GM06990 (cell line): ENCODE data around the gene SLC45A1.

Experiments used
- DNase-seq: peaks from one replicate; pipeline ENCODE4 v3.0.0-alpha.2; 2011; ENCODE audit not compliant: insufficient read length; ENCODE audit errors: extremely low read depth
- H3K27me3 ChIP-seq: replicated peaks from 2 replicates; pipeline ENCODE4 v1.6.0; 2011; ENCODE audit warnings: low read length; ENCODE audit not compliant: control insufficient read depth, insufficient read depth
- H3K36me3 ChIP-seq: 2 replicates; pipeline ENCODE4 v1.5.1; 2011; ENCODE audit warnings: low read length; ENCODE audit not compliant: control insufficient read depth, insufficient read depth
- H3K4me3 ChIP-seq: replicated peaks from 2 replicates; pipeline ENCODE4 v1.5.1; 2011; ENCODE audit warnings: low read depth, mild to moderate bottlenecking, control low read depth, low read length
- CTCF ChIP-seq: IDR thresholded peaks from 2 replicates; pipeline ENCODE4 v1.5.1; 2011; ENCODE audit warnings: low read length, control low read depth, mild to moderate bottlenecking, inconsistent platforms; ENCODE audit not compliant: insufficient read depth, poor library complexity, severe bottlenecking

The SLC45A1 gene

GRCh38 chr1:8382051-8382505 lies 64.2 kb downstream of the SLC45A1 start:
- DNase-seq = no peak
- Histone ChIP-seq H3K27me3 (no peaks in the 10 kb centered on the region), H3K4me3 (no peak overlapping the region), H3K36me3 (peaks cover 3% of the 10 kb centered on the region)
- no peak for TF ChIP-seq CTCF

GRCh38 chr1:8382608-8383505 lies 64.9 kb downstream of the SLC45A1 start:
- H3K27me3 ChIP-seq = no peaks in the 10 kb centered on the region
- H3K4me3 ChIP-seq = no peak overlapping the region
- peaks cover 3% of the 10 kb centered on the region for H3K36me3 ChIP-seq
- no peak for TF ChIP-seq CTCF
- DNase-seq = no peak

- Histone ChIP-seq H3K36me3 (peaks cover 3% of the 10 kb centered on the region; the same call in 1 of the 2 replicates), H3K27me3 (no peaks in the 10 kb centered on the region), H3K4me3 (no peak overlapping the region)
- no peak for TF ChIP-seq CTCF
- no peak for DNase-seq
Measured at GRCh38 chr1:8384088-8384487, 66.2 kb downstream of the SLC45A1 start.

GRCh38 chr1:8384577-8384976 lies 66.7 kb downstream of the SLC45A1 start:
- Histone ChIP-seq H3K27me3 (no peaks in the 10 kb centered on the region), H3K36me3 (peaks cover 3% of the 10 kb centered on the region; the same call in 1 of the 2 replicates), H3K4me3 (no peak overlapping the region)
- no peak for DNase-seq
- no peak for TF ChIP-seq CTCF

GRCh38 chr1:8386247-8386646 lies 68.3 kb downstream of the SLC45A1 start:
- no peaks in the 10 kb centered on the region for H3K27me3 ChIP-seq
- TF ChIP-seq CTCF = no peak
- peaks cover 3% of the 10 kb centered on the region for H3K36me3 ChIP-seq
- H3K4me3 ChIP-seq = no peak overlapping the region
- no peak for DNase-seq
